KMS-11 (cell line): ENCODE measurements around the gene KRTAP13-2.

Source experiments
- H2AFZ ChIP-seq: fragments of 200-600 bp; sonication (generic); 2 replicates; pipeline ENCODE4 v1.6.1; 2016; ENCODE audit warnings: antibody characterized with exemption, mixed run types, low read depth
- H3K27ac ChIP-seq: fragments of 200-600 bp; sonication (generic); 2 replicates; pipeline ENCODE4 v1.6.1; 2016; ENCODE audit warnings: mild to moderate bottlenecking, mixed run types
- H3K27me3 ChIP-seq: fragments of 200-600 bp; sonication (generic); 2 replicates; pipeline ENCODE4 v1.6.1; 2017; ENCODE audit warnings: mild to moderate bottlenecking, low read depth, mixed run types, moderate library complexity; ENCODE audit not compliant: insufficient read depth
- H3K36me3 ChIP-seq: fragments of 200-600 bp; sonication (generic); 2 replicates; pipeline ENCODE4 v1.6.1; 2017; ENCODE audit warnings: mild to moderate bottlenecking, mixed run types; ENCODE audit not compliant: insufficient read depth
- H3K4me1 ChIP-seq: fragments of 200-600 bp; sonication (generic); 2 replicates; pipeline ENCODE4 v1.6.1; 2016; ENCODE audit warnings: mild to moderate bottlenecking, low read depth, mixed run types; ENCODE audit not compliant: poor library complexity, severe bottlenecking
- H3K4me2 ChIP-seq: fragments of 200-600 bp; sonication (generic); 2 replicates; pipeline ENCODE4 v1.7.0; 2016; ENCODE audit warnings: mild to moderate bottlenecking, mixed run types
- H3K4me3 ChIP-seq: fragments of 200-600 bp; sonication (generic); IDR thresholded peaks from 2 replicates; pipeline ENCODE4 v1.6.1; 2017; ENCODE audit warnings: low read depth, low read length, mixed read lengths; ENCODE audit not compliant: insufficient read depth
- H3K79me2 ChIP-seq: fragments of 200-600 bp; sonication (generic); 2 replicates; pipeline ENCODE4 v1.6.1; 2016; ENCODE audit warnings: low read depth, mixed run types; ENCODE audit not compliant: insufficient read depth
- H3K9ac ChIP-seq: fragments of 200-600 bp; sonication (generic); 2 replicates; pipeline ENCODE4 v1.6.1; 2016; ENCODE audit warnings: mild to moderate bottlenecking, mixed run types
- H4K20me1 ChIP-seq: fragments of 200-600 bp; sonication (generic); 2 replicates; pipeline ENCODE4 v1.6.1; 2016; ENCODE audit warnings: mild to moderate bottlenecking, mixed run types; ENCODE audit not compliant: insufficient read depth
- CTCF ChIP-seq: fragments of 200-600 bp; sonication (generic); conservative IDR thresholded peaks from 2 replicates; pipeline ENCODE4 v1.6.1; 2017; ENCODE audit warnings: low read depth, mild to moderate bottlenecking, antibody characterized with exemption, low read length, moderate library complexity, mixed read lengths

Gene KRTAP13-2

DNA sequence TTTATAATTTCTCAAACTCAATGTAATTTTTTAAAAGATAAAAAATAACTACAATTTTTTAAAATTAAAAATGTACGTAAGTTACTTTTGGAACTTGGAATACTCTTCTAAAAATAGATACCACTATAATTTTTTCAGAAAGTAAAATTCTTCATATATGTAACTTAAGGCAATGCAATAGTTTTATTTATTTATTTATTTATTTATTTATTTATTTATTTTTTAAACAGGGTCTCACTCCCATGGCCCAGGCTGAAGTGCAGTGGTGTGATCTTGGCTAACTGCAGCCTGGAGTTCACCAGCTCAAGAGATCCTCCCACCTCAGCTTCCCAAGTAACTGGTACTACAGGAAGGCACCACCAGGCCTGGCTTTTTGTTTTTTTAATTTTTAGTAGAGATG lies 20.5 kb downstream of the KRTAP13-2 start:
- H3K4me1 ChIP-seq = no peaks in the 10 kb centered on the region

DNA sequence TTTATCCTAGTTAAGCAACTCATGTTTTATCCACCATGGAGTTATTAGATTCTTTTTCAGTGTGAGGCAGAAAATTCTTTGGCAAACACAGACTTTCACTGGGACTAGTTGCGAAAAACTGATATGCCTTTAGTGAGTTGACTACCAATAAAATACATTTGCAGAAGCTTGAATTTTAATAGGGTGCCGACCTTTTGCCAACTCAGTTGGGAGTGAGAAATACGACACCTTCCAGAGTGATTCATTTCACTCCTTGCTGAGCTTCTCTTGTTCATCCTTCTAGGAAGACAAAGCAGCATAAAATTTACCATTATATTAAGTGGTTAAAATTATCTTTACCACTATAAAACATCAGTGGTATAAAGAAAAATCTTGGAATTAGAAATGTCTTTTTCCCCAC lies 22.5 kb downstream of the KRTAP13-2 start:
- Histone ChIP-seq H3K27me3 (no peaks in the 10 kb centered on the region), H3K9ac (no peak overlapping the region), H3K4me2 (no peak overlapping the region), H3K4me1 (no peaks in the 10 kb centered on the region), H3K79me2 (no peaks in the 10 kb centered on the region), H3K4me3 (no peak overlapping the region), H3K27ac (no peak overlapping the region), H2AFZ (no peak overlapping the region), H3K36me3 (no peaks in the 10 kb centered on the region; the same call in 1 of the 2 replicates), H4K20me1 (no peaks in the 10 kb centered on the region)
- no peak for TF ChIP-seq CTCF

More for the DNA sequence above, 20.5 kb downstream of the KRTAP13-2 start:
- no peak overlapping the region for H3K4me3 ChIP-seq
- no peak overlapping the region for H3K27ac ChIP-seq
- H3K79me2 ChIP-seq = no peaks in the 10 kb centered on the region
- H4K20me1 ChIP-seq = no peaks in the 10 kb centered on the region
- no peak for TF ChIP-seq CTCF
- no peaks in the 10 kb centered on the region; the same call in 1 of the 2 replicates for H3K36me3 ChIP-seq
- no peak overlapping the region for H3K4me2 ChIP-seq
- no peak overlapping the region for H2AFZ ChIP-seq
- H3K9ac ChIP-seq = no peak overlapping the region
- H3K27me3 ChIP-seq = no peaks in the 10 kb centered on the region

- no peaks in the 10 kb centered on the region for H3K36me3 ChIP-seq
- no peaks in the 10 kb centered on the region for H3K27me3 ChIP-seq
- no peaks in the 10 kb centered on the region for H3K4me1 ChIP-seq
- H3K9ac ChIP-seq = no peak within 1 kb of the TSS
- no peak within 1 kb of the TSS for H3K4me3 ChIP-seq
- H3K79me2 ChIP-seq = no peaks in the 10 kb centered on the region
- H3K27ac ChIP-seq = no peak within 1 kb of the TSS
- no peak for TF ChIP-seq CTCF
- H3K4me2 ChIP-seq = no peak within 1 kb of the TSS
- no peaks in the 10 kb centered on the region for H4K20me1 ChIP-seq
- H2AFZ ChIP-seq = no peak within 1 kb of the TSS
These were observed 23.6 kb downstream of the KRTAP13-2 start, which contains the start of gene KRTAP23-1 for GRCh38 chr21:30348506-30348905. Gene KRTAP23-1, minus strand, starts transcription at chr21:30348606. Its CDS starts 0 bp downstream, at chr21:30348606.

- Histone ChIP-seq H3K4me1 (no peaks in the 10 kb centered on the region), H2AFZ (no peak overlapping the region), H3K27me3 (no peaks in the 10 kb centered on the region), H4K20me1 (no peaks in the 10 kb centered on the region), H3K4me2 (no peak overlapping the region), H3K36me3 (no peaks in the 10 kb centered on the region), H3K9ac (no peak overlapping the region), H3K4me3 (no peak overlapping the region), H3K79me2 (no peaks in the 10 kb centered on the region), H3K27ac (no peak overlapping the region)
- no peak for TF ChIP-seq CTCF
These were observed 27.1 kb downstream of the KRTAP13-2 start for GRCh38 chr21:30345014-30345413.
